LNCAP (cell line): ENCODE results near the gene RPUSD1.

Experiments
- TF ChIP-seq, protein P1 (sequence below): fragments of 450-650 bp; IDR thresholded peaks from 2 replicates; pipeline ENCODE4 v1.5.1; 2017; ENCODE audit warnings: mild to moderate bottlenecking

RPUSD1 gene

DNA sequence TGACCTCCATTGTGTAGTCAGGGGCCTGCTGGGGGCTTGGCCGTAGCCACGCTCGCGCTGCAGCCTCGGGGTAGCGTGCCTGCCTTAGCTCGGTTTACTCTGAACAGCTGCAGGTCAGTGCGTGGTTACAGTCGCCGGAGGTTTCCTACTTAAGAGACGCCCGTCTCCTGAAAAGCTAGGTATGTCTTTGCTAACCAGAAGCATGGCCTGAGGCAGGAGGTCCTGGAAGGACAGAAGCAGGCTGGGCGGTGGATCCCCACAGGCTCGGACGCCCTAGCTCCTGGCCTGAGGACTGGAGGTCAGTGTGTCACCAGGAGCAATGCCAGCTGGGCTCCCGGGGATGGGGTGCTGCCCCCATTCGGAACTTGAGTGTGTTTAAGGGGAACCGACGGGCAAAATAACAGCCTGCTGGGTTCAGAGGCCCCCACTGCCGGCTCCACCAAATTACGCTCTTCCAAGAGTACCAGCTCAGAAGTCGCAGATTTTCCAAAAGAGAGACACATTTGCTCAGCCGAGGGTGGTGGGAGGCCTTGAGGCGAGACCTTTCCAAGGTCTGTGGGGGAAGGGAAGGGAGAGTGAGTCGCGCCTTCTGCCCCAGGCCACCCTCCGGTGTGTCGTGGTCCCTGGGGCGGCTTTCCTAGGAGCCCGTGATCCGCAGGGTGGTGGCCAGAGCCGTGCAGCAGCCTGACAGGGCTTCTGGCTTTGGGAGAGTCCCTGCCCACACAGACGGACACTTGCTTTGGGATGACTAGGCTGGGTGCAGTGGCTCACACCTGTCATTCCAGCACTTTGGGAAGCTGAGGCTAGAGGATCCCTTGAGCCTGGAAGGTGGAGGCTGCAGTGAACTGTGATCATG lies 16.2 kb upstream of the RPUSD1 start:
- TF ChIP-seq, protein P1, sequence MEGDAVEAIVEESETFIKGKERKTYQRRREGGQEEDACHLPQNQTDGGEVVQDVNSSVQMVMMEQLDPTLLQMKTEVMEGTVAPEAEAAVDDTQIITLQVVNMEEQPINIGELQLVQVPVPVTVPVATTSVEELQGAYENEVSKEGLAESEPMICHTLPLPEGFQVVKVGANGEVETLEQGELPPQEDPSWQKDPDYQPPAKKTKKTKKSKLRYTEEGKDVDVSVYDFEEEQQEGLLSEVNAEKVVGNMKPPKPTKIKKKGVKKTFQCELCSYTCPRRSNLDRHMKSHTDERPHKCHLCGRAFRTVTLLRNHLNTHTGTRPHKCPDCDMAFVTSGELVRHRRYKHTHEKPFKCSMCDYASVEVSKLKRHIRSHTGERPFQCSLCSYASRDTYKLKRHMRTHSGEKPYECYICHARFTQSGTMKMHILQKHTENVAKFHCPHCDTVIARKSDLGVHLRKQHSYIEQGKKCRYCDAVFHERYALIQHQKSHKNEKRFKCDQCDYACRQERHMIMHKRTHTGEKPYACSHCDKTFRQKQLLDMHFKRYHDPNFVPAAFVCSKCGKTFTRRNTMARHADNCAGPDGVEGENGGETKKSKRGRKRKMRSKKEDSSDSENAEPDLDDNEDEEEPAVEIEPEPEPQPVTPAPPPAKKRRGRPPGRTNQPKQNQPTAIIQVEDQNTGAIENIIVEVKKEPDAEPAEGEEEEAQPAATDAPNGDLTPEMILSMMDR: no peak

- TF ChIP-seq, protein P1: no peak
Measured at GRCh38 chr16:803754-804080, 15.5 kb upstream of the RPUSD1 start.

- TF ChIP-seq, protein P1: no peak
Measured at GRCh38 chr16:802914-803753, 15.0 kb upstream of the RPUSD1 start.

DNA sequence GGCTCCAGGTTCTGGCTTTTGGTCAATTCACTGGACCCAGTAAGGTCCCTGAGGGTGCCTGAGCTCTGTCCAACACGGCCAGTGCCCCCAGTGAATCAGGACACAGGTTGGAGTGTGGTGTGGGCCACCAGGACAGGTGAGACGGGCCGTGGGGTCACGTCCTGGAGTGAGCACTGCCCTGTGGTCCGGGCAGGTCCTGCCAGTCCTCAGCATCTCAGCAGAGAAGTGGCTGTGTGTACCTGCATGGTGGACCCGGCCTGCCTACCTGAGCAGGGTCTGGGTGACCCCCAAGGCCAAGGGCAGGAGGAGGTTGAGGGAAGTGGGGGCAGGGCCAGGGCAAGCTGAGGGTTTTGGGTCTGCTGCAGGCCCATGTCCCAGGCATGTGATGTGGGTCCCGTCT lies 14.3 kb upstream of the RPUSD1 start:
- TF ChIP-seq, protein P1: no peak

GRCh38 chr16:801584-802363 lies 13.6 kb upstream of the RPUSD1 start:
- TF ChIP-seq, protein P1: no peak

GRCh38 chr16:800834-801511 lies 12.8 kb upstream of the RPUSD1 start:
- TF ChIP-seq, protein P1: no peak
